Activated CD8-positive, alpha-beta T cell treated with anti-CD3 and anti-CD28 coated beads, Interleukin-2, amount 10 ng/mL, durations not matched to agents 7 days and 5 days (primary cell): Measurements from ENCODE around the gene SERTAD4. TPM values are rescaled to one million over a fixed set of nuclear protein-coding genes. Genes with fewer than 3 reads are reported as not detected.
"Not testable (repeated sequence)": the region's sequence is repeated elsewhere in the genome, so short reads cannot be mapped to it uniquely, and the experiment has no call there.

Experiments
- ATAC-seq: fragments of 150-1000 bp; cut with Tn5 transposase; one replicate; pipeline ENCODE4 v1.10.0; 2021; ENCODE audit warnings: moderate library complexity
- CTCF ChIA-PET: fragments of 350-600 bp; sonication (Branson Sonifier 250); formaldehyde crosslinking; loops from one replicate; lab custom pipeline; 2021; ENCODE audit warnings: antibody characterized with exemption; lab: Charles Lee
- POLR2A ChIA-PET: fragments of 350-600 bp; sonication (Branson Sonifier 250); formaldehyde crosslinking; loops from one replicate; lab custom pipeline; 2021; ENCODE audit warnings: antibody characterized with exemption; lab: Charles Lee
- DNase-seq: peaks from one replicate; pipeline ENCODE4 v3.0.0-alpha.2; 2020
- H3K27ac Mint-ChIP-seq: one replicate; pipeline ENCODE4 v1.8.0; 2021; ENCODE audit warnings: mild to moderate bottlenecking, mixed read lengths
- H3K27me3 Mint-ChIP-seq: one replicate; pipeline ENCODE4 v1.8.0; 2021; ENCODE audit warnings: low read depth, mixed read lengths
- H3K36me3 Mint-ChIP-seq: one replicate; pipeline ENCODE4 v1.8.0; 2021; ENCODE audit warnings: low read depth, mixed read lengths
- H3K4me1 Mint-ChIP-seq: one replicate; pipeline ENCODE4 v1.8.0; 2021; ENCODE audit warnings: low read depth, mixed read lengths
- H3K4me3 Mint-ChIP-seq: one replicate; pipeline ENCODE4 v1.8.0; 2021; ENCODE audit warnings: mild to moderate bottlenecking, mixed read lengths
- H3K9me3 Mint-ChIP-seq: one replicate; pipeline ENCODE4 v1.8.0; 2022; ENCODE audit warnings: mixed read lengths; ENCODE audit not compliant: insufficient read depth
- total RNA-seq, 2 experiments: library from RNA; stranded (reverse); gene quantifications; one replicate each; pipeline ENCODE4 v1.2.3, GENCODE V29; 2021

The SERTAD4 gene
- total RNA-seq, 2 experiments from 2014 or later, result not detected

DNA sequence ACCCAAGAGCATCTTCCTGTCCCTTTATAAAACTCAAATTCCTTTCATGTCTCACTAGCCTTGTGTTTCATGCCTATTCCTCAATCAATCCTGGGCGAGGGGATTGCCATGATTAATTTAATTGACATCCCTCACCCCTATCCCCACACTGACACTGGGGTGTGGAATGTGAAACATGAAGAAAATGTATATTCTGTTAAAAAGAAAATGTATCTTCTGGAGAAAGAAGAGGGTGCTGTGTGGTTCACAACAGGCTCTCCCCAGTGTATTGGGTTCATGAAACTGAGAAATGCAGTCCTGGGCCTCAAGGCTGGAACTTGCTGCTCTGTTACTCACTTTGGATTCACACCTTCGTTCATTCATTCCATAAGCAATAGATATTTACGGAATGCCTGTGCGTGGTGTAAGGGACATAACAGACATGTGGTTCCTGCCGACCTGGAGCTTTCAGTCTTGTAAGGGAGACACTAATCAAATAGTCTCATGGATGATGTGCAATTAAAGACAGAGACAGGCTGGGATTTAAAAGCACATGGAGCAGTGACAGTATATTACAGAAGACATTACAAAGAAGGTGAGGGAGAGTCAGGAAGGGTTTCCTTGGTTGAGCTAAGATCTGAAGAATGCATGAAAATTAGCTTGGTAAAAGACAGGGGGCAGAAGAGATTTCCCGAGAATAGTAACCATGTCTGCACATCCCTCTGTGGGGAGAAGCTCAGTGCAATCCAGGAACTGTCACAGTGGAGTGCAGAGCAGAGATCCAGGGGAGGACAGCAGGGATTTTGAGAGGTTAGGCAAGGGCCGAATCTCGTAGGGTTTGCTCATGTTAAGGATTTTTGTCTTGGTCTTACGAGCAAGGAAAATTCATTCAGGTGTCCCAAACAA, 32.1 kb downstream of the SERTAD4 start:
- ChIA-PET POLR2A (interaction anchor here (0.6 kb wide), 1 partner anchor 994 kb away, joined by 4 read pairs; no protein-coding TSS in a partner anchor), CTCF (no interaction called here)
- peaks cover under 1% of the 10 kb centered on the region for H3K27me3 Mint-ChIP-seq
- ATAC-seq, result no peak
- DNase-seq, result no peak
- H3K4me1 Mint-ChIP-seq, result no peaks in the 10 kb centered on the region
- H3K4me3 Mint-ChIP-seq, result no peak overlapping the region
- H3K27ac Mint-ChIP-seq, result no peak overlapping the region
- H3K9me3 Mint-ChIP-seq, result no peaks in the 10 kb centered on the region
- H3K36me3 Mint-ChIP-seq, result no peaks in the 10 kb centered on the region

GRCh38 chr1:210265392-210265955, 32.9 kb downstream of the SERTAD4 start:
- H3K27me3 Mint-ChIP-seq, CTCF ChIA-PET: not testable (repeated sequence)

DNA sequence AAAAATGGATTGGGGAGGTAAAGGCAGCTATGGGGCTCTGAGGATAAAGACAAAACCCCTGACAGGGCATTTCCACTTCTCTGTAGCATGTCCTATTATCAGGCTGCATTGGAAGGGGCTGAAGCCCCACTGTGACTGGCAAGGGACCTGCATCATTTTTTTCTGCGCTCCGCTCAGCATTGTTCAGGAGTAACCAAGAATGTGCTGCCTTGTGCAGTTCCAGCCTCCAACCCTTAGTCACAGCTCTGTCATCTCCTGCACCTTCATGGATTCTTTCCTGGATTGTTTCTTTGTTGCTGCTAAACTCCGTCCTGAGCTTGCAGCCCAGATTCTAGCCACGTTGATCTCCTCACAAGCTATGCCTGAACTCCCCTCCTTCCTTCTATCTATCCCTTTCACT, 37.4 kb downstream of the SERTAD4 start:
- ATAC-seq, result no peak
- no peak for DNase-seq
- peaks cover 2% of the 10 kb centered on the region for H3K27me3 Mint-ChIP-seq
- H3K4me3 Mint-ChIP-seq, result no peak overlapping the region
- H3K27ac Mint-ChIP-seq, result no peak overlapping the region
- ChIA-PET POLR2A (no interaction called here), CTCF (no interaction called here)
- H3K9me3 Mint-ChIP-seq, result no peaks in the 10 kb centered on the region
- H3K4me1 Mint-ChIP-seq, result no peaks in the 10 kb centered on the region
- H3K36me3 Mint-ChIP-seq, result no peaks in the 10 kb centered on the region

More at GRCh38 chr1:210265392-210265955, 32.9 kb downstream of the SERTAD4 start:
- not testable (repeated sequence) for DNase-seq, H3K4me3 Mint-ChIP-seq, H3K36me3 Mint-ChIP-seq, ATAC-seq, H3K9me3 Mint-ChIP-seq, H3K4me1 Mint-ChIP-seq, H3K27ac Mint-ChIP-seq
- POLR2A ChIA-PET, result interaction anchor here (0.6 kb wide), 1 partner anchor 993 kb away, joined by 4 read pairs; no protein-coding TSS in a partner anchor

DNA sequence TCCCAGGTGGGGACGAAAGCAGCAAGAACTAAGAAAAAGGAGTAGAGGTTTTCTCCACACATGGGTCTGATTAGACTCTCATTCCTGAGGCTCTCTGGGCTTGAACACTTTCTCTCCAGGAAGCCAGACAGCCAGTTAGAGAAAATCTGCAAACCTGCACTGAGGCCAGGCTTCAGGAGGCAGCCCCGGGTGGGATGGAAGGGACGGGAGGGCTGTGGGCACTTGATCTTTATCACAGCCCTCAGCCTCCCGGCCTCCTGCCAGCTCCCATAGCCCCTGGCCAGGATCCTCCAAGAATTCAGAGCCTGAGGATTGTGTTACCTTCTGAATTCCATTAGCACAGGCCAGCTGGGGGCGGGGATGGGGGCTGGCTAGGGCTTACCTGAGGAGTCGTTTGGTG, 40.1 kb downstream of the SERTAD4 start:
- Mint-ChIP-seq H3K4me1 (no peaks in the 10 kb centered on the region), H3K4me3 (no peak overlapping the region), H3K36me3 (no peaks in the 10 kb centered on the region), H3K27me3 (peaks cover 2% of the 10 kb centered on the region), H3K27ac (no peak overlapping the region), H3K9me3 (no peaks in the 10 kb centered on the region)
- DNase-seq (no peak), ATAC-seq (no peak)
- CTCF ChIA-PET, result no interaction called here
- POLR2A ChIA-PET, result no interaction called here

DNA sequence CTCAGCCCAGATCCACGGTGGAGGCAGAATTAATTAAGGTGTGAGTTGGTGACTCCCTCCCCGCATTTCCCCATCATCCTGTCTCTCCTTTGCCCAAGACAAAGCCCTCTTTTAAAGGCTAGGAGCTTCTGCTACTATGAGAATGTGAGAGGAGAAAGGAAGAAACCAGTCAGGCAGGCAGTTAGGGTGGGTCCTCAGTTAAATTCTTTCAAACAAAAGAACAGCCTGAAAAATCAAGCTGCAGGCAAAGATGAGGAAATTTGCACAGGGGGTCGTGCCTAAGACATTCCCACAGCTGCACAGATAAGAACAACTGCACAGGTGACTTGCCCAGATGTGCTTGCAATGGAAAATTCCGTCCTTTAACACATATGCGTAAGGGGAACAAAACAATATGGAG, 47.6 kb downstream of the SERTAD4 start:
- Mint-ChIP-seq H3K27ac (no peak overlapping the region), H3K4me3 (no peak overlapping the region), H3K9me3 (peaks cover 10% of the 10 kb centered on the region), H3K36me3 (no peaks in the 10 kb centered on the region), H3K27me3 (peaks cover 10% of the 10 kb centered on the region), H3K4me1 (no peaks in the 10 kb centered on the region)
- CTCF ChIA-PET, result no interaction called here
- ATAC-seq, result no peak
- no peak for DNase-seq
- POLR2A ChIA-PET, result no interaction called here

DNA sequence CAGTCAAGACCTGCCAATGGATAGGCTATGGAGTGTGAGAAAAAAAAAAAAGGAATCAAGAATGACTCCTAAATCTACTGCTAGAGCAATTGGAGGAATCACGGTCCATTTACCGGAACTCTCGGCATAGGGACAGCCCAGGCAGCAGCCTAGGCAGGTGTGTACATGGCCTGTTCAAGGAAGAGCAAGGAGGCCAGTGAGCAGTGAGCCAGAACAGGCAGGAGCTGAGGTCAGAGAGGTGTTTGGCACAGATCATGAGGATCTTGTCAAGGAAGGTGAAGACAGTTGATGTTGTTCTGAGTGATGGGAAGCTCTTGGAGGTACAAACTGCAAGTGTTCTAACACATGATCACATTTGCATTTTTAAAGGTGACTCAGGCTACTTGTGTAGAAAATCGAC, 55.5 kb downstream of the SERTAD4 start:
- no peaks in the 10 kb centered on the region for H3K4me1 Mint-ChIP-seq
- ATAC-seq (no peak), DNase-seq (no peak)
- peaks cover 41% of the 10 kb centered on the region for H3K27me3 Mint-ChIP-seq
- H3K36me3 Mint-ChIP-seq, result no peaks in the 10 kb centered on the region
- ChIA-PET POLR2A (no interaction called here), CTCF (no interaction called here)
- no peak overlapping the region for H3K4me3 Mint-ChIP-seq
- no peaks in the 10 kb centered on the region for H3K9me3 Mint-ChIP-seq
- H3K27ac Mint-ChIP-seq, result no peak overlapping the region

GRCh38 chr1:210289248-210289647, 56.7 kb downstream of the SERTAD4 start:
- ChIA-PET CTCF (no interaction called here), POLR2A (no interaction called here)
- no peak for DNase-seq
- H3K36me3 Mint-ChIP-seq, result no peaks in the 10 kb centered on the region
- H3K9me3 Mint-ChIP-seq, result no peaks in the 10 kb centered on the region
- no peaks in the 10 kb centered on the region for H3K4me1 Mint-ChIP-seq
- H3K4me3 Mint-ChIP-seq, result no peak overlapping the region
- H3K27ac Mint-ChIP-seq, result no peak overlapping the region
- no peak for ATAC-seq
- peaks cover 41% of the 10 kb centered on the region for H3K27me3 Mint-ChIP-seq

DNA sequence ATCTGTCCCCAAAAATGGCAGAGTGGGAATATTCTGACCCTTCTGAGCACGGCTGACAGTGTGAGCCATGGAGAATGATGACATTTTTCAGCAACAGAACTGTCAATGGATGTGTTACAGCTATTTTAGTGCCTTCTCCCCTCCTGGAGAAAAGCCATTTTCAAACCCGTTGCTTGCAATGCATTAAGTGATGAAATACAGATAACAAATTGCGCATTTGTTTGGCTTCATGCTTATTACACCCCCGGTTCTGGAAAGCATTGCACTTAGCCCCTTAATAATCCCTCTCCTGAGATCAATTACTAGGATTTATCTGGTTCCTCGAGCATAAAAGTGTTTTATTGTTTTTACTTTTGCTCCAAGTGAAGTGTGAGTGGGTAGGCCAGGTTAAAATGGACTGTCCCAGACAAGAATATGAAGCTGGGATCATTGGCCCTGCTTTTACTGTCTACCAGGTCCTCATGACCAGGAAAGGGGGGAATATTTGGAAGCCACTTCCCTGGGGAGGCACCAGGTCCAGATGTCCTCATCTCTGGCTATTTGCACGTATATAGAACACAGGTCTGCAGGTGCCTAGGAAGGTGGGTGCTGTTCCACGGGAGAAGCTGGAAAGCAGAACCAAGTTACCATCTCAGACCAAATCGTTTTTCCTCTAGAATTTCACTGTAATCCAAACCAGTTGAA, 58.6 kb downstream of the SERTAD4 start:
- ATAC-seq (no peak), DNase-seq (no peak)
- CTCF ChIA-PET, result interaction anchor here (0.9 kb wide), 1 partner anchor 70 kb away, joined by 3 read pairs; no protein-coding TSS in a partner anchor
- POLR2A ChIA-PET, result no interaction called here
- no peaks in the 10 kb centered on the region for H3K36me3 Mint-ChIP-seq
- H3K9me3 Mint-ChIP-seq, result no peaks in the 10 kb centered on the region
- no peak overlapping the region for H3K27ac Mint-ChIP-seq
- peaks cover 41% of the 10 kb centered on the region for H3K27me3 Mint-ChIP-seq
- H3K4me3 Mint-ChIP-seq, result no peak overlapping the region
- H3K4me1 Mint-ChIP-seq, result no peaks in the 10 kb centered on the region

DNA sequence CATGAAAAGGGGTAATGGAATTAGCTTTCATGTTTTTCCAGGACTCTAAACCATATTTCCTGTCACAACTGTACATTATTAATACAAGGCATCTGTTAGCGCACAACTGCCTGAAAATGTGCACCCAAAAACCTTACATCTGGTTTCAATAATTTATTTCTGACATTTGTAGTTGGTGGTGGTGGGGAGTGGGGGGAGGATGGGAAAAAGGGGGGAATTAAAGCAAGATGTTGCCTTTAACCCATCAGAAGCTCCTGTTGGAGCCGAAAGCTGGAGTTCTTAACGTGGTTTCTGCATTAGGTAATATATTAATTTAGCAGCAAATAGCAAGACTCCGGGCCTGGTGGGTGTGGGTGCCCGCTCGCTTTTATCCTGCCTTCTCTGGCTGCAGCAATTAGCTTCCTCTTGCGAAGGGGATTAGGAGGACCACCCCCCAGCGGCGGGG, 59.2 kb downstream of the SERTAD4 start:
- no peak for DNase-seq
- Mint-ChIP-seq H3K27ac (no peak overlapping the region), H3K9me3 (no peaks in the 10 kb centered on the region), H3K27me3 (peaks cover 41% of the 10 kb centered on the region), H3K4me3 (no peak overlapping the region), H3K36me3 (no peaks in the 10 kb centered on the region), H3K4me1 (no peaks in the 10 kb centered on the region)
- CTCF ChIA-PET, result interaction anchor here (0.9 to 1.6 kb wide), 2 partner anchors 69 to 108 kb away, joined by 3 to 4 read pairs; no protein-coding TSS in a partner anchor
- ATAC-seq, result no peak
- POLR2A ChIA-PET, result no interaction called here

GRCh38 chr1:210292231-210292871, 59.8 kb downstream of the SERTAD4 start:
- ChIA-PET POLR2A (no interaction called here), CTCF (interaction anchor here (0.9 to 1.6 kb wide), 2 partner anchors 69 to 108 kb away, joined by 3 to 4 read pairs; no protein-coding TSS in a partner anchor)
- no peaks in the 10 kb centered on the region for H3K36me3 Mint-ChIP-seq
- DNase-seq (peak; percentile 38), ATAC-seq (peak; percentile 73)
- H3K27ac Mint-ChIP-seq, result no peak overlapping the region
- no peak overlapping the region for H3K4me3 Mint-ChIP-seq
- no peaks in the 10 kb centered on the region for H3K9me3 Mint-ChIP-seq
- H3K4me1 Mint-ChIP-seq, result no peaks in the 10 kb centered on the region
- peaks cover 41% of the 10 kb centered on the region for H3K27me3 Mint-ChIP-seq

DNA sequence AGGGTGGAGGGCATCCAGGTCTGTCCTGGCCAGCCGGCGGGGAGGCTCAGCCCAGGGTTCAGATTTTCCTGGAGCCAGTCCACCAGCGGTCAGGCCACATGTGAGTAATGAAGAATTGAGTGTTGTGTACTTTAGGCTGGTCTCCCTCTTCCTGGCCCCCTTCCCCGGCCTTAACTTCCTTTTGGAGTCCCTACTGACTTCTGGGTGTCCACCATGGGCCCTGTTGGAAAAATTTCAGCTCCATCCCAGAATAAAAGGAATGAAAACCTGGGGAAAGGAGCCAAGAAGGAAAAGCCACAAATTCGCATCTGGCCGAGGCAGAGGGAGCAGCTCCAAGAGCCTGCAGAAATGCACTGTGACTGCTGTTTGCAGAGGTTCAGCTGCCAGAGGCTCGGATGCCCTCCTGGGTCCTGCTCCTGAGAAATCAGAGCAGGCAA, 60.6 kb downstream of the SERTAD4 start:
- Mint-ChIP-seq H3K27me3 (peaks cover 44% of the 10 kb centered on the region), H3K9me3 (no peaks in the 10 kb centered on the region), H3K4me1 (no peaks in the 10 kb centered on the region), H3K4me3 (no peak overlapping the region), H3K36me3 (no peaks in the 10 kb centered on the region), H3K27ac (no peak overlapping the region)
- ChIA-PET POLR2A (no interaction called here), CTCF (interaction anchor here (1.6 kb wide), 1 partner anchor 107 kb away, joined by 4 read pairs; no protein-coding TSS in a partner anchor)
- ATAC-seq, result no peak
- no peak for DNase-seq
